Suprapubic skin (tissue), 3 donors: ENCODE measurements around the gene SNRNP27.

Experiments
- EP300 ChIP-seq: sonication (generic); formaldehyde crosslinking; IDR thresholded peaks from one replicate; pipeline ENCODE4 v1.6.1; 2017; ENCODE audit warnings: antibody characterized with exemption
- POLR2A ChIP-seq, 2 donors: fragments of 450-650 bp; IDR thresholded peaks; one replicate each; pipeline ENCODE4 v1.6.1; 2017; ENCODE audit warnings: antibody characterized with exemption in 2 of 2, mild to moderate bottlenecking in 2 of 2, moderate library complexity in 2 of 2
- TF ChIP-seq, protein P1 (sequence below), 2 donors: fragments of 200-600 bp in 1 of 2; fragments of 450-650 bp in 1 of 2; sonication (generic) in 1 of 2; IDR thresholded peaks; one replicate each; pipeline ENCODE4 v1.5.1; 2016 to 2019; ENCODE audit warnings: antibody characterized with exemption in 2 of 2, mild to moderate bottlenecking in 1 of 2, moderate library complexity in 1 of 2

DNA sequence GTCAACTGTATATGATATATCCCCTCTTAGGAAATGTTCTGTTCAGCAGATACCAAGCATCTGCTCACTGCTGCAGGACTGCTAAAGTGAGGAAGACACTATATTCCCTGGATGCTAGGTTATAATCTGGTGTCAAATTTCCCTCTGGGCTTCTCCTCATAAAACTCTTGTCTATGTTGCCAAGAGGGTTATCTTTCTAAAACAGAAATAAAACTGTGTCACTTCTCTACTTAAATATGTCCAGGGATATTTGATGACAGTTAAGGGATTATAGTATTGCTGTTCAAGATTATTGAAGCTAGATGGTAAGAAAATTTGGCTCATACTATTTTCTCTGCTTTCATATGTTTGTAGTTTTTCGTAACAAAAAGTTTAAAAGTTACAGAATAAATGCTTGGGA is 30.5 kb upstream of the SNRNP27 start:
- TF ChIP-seq, protein P1, sequence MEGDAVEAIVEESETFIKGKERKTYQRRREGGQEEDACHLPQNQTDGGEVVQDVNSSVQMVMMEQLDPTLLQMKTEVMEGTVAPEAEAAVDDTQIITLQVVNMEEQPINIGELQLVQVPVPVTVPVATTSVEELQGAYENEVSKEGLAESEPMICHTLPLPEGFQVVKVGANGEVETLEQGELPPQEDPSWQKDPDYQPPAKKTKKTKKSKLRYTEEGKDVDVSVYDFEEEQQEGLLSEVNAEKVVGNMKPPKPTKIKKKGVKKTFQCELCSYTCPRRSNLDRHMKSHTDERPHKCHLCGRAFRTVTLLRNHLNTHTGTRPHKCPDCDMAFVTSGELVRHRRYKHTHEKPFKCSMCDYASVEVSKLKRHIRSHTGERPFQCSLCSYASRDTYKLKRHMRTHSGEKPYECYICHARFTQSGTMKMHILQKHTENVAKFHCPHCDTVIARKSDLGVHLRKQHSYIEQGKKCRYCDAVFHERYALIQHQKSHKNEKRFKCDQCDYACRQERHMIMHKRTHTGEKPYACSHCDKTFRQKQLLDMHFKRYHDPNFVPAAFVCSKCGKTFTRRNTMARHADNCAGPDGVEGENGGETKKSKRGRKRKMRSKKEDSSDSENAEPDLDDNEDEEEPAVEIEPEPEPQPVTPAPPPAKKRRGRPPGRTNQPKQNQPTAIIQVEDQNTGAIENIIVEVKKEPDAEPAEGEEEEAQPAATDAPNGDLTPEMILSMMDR (IDR thresholded peaks at IDR 0.05) = no peak
- TF ChIP-seq POLR2A (IDR thresholded peaks at IDR 0.05) = no peak
- TF ChIP-seq EP300 = no peak
